ENCODE data around the gene SHROOM3. TPM values are rescaled to one million over a fixed set of nuclear protein-coding genes. Genes with fewer than 3 reads are reported as not detected.

Gene SHROOM3
- total and polyA plus RNA-seq, 10 donors, result 0.37 to 23.9 (median 8.3) TPM

GRCh38 chr4:76579596-76580375 is 144.8 kb downstream of the SHROOM3 start:
- Histone ChIP-seq H3K27ac (peak overlapping the region in 4 of 8 donors; percentile 11 to 46 (median 29)), H3K9me3 (no peaks in the 10 kb centered on the region), H3K4me1 (no peaks in the 10 kb centered on the region), H3K4me3 (peak overlapping the region in 1 of 8 donors; percentile 14), H3K36me3 (no peaks in the 10 kb centered on the region), H3K27me3 (replicated peaks in 1 of 7) (peaks cover 0 to 33% (median 0%) of the 10 kb centered on the region in 7 donors)
- no peak for DNase-seq
- 73 to 84% (median 77%) methylated on average over 14 of the region's 14 CpGs for WGBS, 5 donors
- TF ChIP-seq CTCF (IDR thresholded peaks at IDR 0.05 in 8 of 11, conservative IDR thresholded peaks at IDR 0.05 in 3 of 11) (no peak), POLR2A (IDR thresholded peaks at IDR 0.05) (no peak), POLR2AphosphoS5 (IDR thresholded peaks at IDR 0.05) (no peak)
- intact Hi-C loops (cut with DNase I; ENCODE audit: low total_unique reads), result no loop called here

- no peak for DNase-seq
- Histone ChIP-seq H3K27me3 (replicated peaks in 1 of 7) (peaks cover 0 to 38% (median 7%) of the 10 kb centered on the region in 7 donors), H3K4me1 (peaks cover 0 to 14% (median 8%) of the 10 kb centered on the region in 6 donors), H3K36me3 (no peaks in the 10 kb centered on the region), H3K27ac (peak overlapping the region in 1 of 8 donors; percentile 46), H3K9me3 (no peaks in the 10 kb centered on the region), H3K4me3 (no peak overlapping the region)
- TF ChIP-seq CTCF (IDR thresholded peaks at IDR 0.05 in 8 of 11, conservative IDR thresholded peaks at IDR 0.05 in 3 of 11) (no peak), POLR2A (IDR thresholded peaks at IDR 0.05) (no peak), POLR2AphosphoS5 (IDR thresholded peaks at IDR 0.05) (no peak)
- intact Hi-C loops (cut with DNase I; ENCODE audit: low total_unique reads), result no loop called here
- WGBS, 5 donors, result 84 to 97% (median 90%) methylated on average over 4 of the region's 4 CpGs
Measured at GRCh38 chr4:76581077-76581962, 146.3 kb downstream of the SHROOM3 start.

GRCh38 chr4:76582074-76582816 is 147.2 kb downstream of the SHROOM3 start:
- TF ChIP-seq POLR2AphosphoS5 (IDR thresholded peaks at IDR 0.05), result no peak
- TF ChIP-seq POLR2A (IDR thresholded peaks at IDR 0.05), result no peak
- no peak for TF ChIP-seq CTCF (IDR thresholded peaks at IDR 0.05 in 8 of 11, conservative IDR thresholded peaks at IDR 0.05 in 3 of 11)
- H3K27ac ChIP-seq, result peak overlapping the region in 5 of 8 donors; percentile 41 to 63 (median 51)
- intact Hi-C loops (cut with DNase I; ENCODE audit: low total_unique reads), result no loop called here
- H3K27me3 ChIP-seq (replicated peaks in 1 of 7), result peaks cover 0 to 47% (median 8%) of the 10 kb centered on the region in 7 donors
- no peak overlapping the region for H3K4me3 ChIP-seq
- no peaks in the 10 kb centered on the region for H3K9me3 ChIP-seq
- peaks cover 0 to 14% (median 8%) of the 10 kb centered on the region in 6 donors for H3K4me1 ChIP-seq
- no peak for DNase-seq
- no peaks in the 10 kb centered on the region for H3K36me3 ChIP-seq
- WGBS, 5 donors, result 56 to 68% (median 63%) methylated on average over 2 of the region's 2 CpGs
